ENCODE results near the gene HLTF.
A peak's percentile ranks its signal among the peaks of the same experiment; 100 is the strongest.
"Not testable (repeated sequence)": the region's sequence is repeated elsewhere in the genome, so short reads cannot be mapped to it uniquely, and the experiment has no call there.

HLTF gene

GRCh38 chr3:149086232-149086988 lies at the start of gene HLTF:
Gene HLTF (minus strand): TSS chr3:149086533. CDS start chr3:149086336, 197 bp downstream.
- DNase-seq (ENCODE audit: low read depth in 3 of 3) = peak; percentile 75 to 86 (median 85)

GRCh38 chr3:149134575-149134974 lies 48.2 kb upstream of the HLTF start:
- no peak for DNase-seq (ENCODE audit: low read depth in 3 of 3)

GRCh38 chr3:149131589-149131988 lies 45.3 kb upstream of the HLTF start:
- DNase-seq (ENCODE audit: low read depth in 3 of 3) = no peak

GRCh38 chr3:149129326-149130205 lies 43.2 kb upstream of the HLTF start, which contains the start of gene HPS3:
Gene HPS3 (plus strand): TSS chr3:149129638. CDS start chr3:149129724, 86 bp downstream.
- peak; percentile 52 to 62 (median 56) for DNase-seq (ENCODE audit: low read depth in 3 of 3)

GRCh38 chr3:149128821-149129220 lies 42.5 kb upstream of the HLTF start:
- no peak for DNase-seq (ENCODE audit: low read depth in 3 of 3)

GRCh38 chr3:149122721-149123578 lies 36.6 kb upstream of the HLTF start:
- DNase-seq (ENCODE audit: low read depth in 3 of 3) = no peak

- DNase-seq (ENCODE audit: low read depth in 3 of 3) = no peak
Measured at GRCh38 chr3:149120051-149120972, 34.0 kb upstream of the HLTF start.

GRCh38 chr3:149119466-149119865 lies 33.1 kb upstream of the HLTF start:
- DNase-seq (ENCODE audit: low read depth in 3 of 3) = no peak

- DNase-seq (ENCODE audit: low read depth in 3 of 3) = no peak
Measured at GRCh38 chr3:149118724-149119123, 32.4 kb upstream of the HLTF start.

- no peak for DNase-seq (ENCODE audit: low read depth in 3 of 3)
Measured at GRCh38 chr3:149115114-149115513, 28.8 kb upstream of the HLTF start.

GRCh38 chr3:149114458-149114857 lies 28.1 kb upstream of the HLTF start:
- no peak for DNase-seq (ENCODE audit: low read depth in 3 of 3)

GRCh38 chr3:149104484-149104883 lies 18.2 kb upstream of the HLTF start:
- no peak for DNase-seq (ENCODE audit: low read depth in 3 of 3)

GRCh38 chr3:149101641-149102040 lies 15.3 kb upstream of the HLTF start:
- no peak for DNase-seq (ENCODE audit: low read depth in 3 of 3)

GRCh38 chr3:149101154-149101553 lies 14.8 kb upstream of the HLTF start:
- no peak for DNase-seq (ENCODE audit: low read depth in 3 of 3)

GRCh38 chr3:149097987-149098386 lies 11.7 kb upstream of the HLTF start:
- DNase-seq (ENCODE audit: low read depth in 3 of 3) = not testable (repeated sequence)

GRCh38 chr3:149095487-149095886 lies 9.2 kb upstream of the HLTF start:
- no peak for DNase-seq (ENCODE audit: low read depth in 3 of 3)

GRCh38 chr3:149091983-149092382 lies 5.7 kb upstream of the HLTF start:
- DNase-seq (ENCODE audit: low read depth in 3 of 3) = no peak

GRCh38 chr3:149090907-149091306 lies 4.6 kb upstream of the HLTF start:
- no peak for DNase-seq (ENCODE audit: low read depth in 3 of 3)

- no peak for DNase-seq (ENCODE audit: low read depth in 3 of 3)
Measured at GRCh38 chr3:149090461-149090860, 4.1 kb upstream of the HLTF start.

- no peak for DNase-seq (ENCODE audit: low read depth in 3 of 3)
Measured at GRCh38 chr3:149089395-149089794, 3.1 kb upstream of the HLTF start.

- DNase-seq (ENCODE audit: low read depth in 3 of 3) = no peak
Measured at GRCh38 chr3:149087208-149087607, 875 bp upstream of the HLTF start.

All from stimulated activated CD4-positive, alpha-beta T cell treated with anti-CD3 and anti-CD28 coated beads, TNF-alpha, amount 100 ng/mL, for 4 hours (primary cell).